IMR-90 (cell line): Measurements from ENCODE around the gene NDNF. TPM values are rescaled to one million over a fixed set of nuclear protein-coding genes. Genes with fewer than 3 reads are reported as not detected.

Source experiments
- ATAC-seq: fragments of 200-7000 bp; cut with Tn5 transposase; 2 replicates; pipeline ENCODE4 v1.9.1; 2020; ENCODE audit warnings: low read depth, mild to moderate bottlenecking, moderate library complexity
- BruUV-seq: library from RNA; stranded (reverse); fragments of 400-500 nt; replicated peaks from 2 replicates; lab custom pipeline; 2021; lab: Mats Ljungman, UMichigan
- CTCF ChIA-PET: fragments of 300-600 bp; formaldehyde crosslinking; extraction: SDS; loops from one replicate; lab custom pipeline; 2021; ENCODE audit warnings: antibody characterized with exemption; lab: Yijun Ruan, JAX
- POLR2A ChIA-PET: fragments of 300-600 bp; sonication (Branson Sonifier 250); formaldehyde crosslinking; loops from one replicate; lab custom pipeline; 2022; ENCODE audit warnings: antibody characterized with exemption; ENCODE audit not compliant: unreplicated experiment; lab: Charles Lee
- DNase-seq: peaks from one replicate; pipeline ENCODE4 v3.0.0; 2013
- H2AFZ ChIP-seq: replicated peaks from 2 replicates; pipeline ENCODE3; 2013; ENCODE audit warnings: low read length, mild to moderate bottlenecking; ENCODE audit not compliant: poor library complexity
- H2AK5ac ChIP-seq: 2 replicates; pipeline ENCODE4 v1.6.1; 2013; ENCODE audit warnings: low read depth, low read length, inconsistent platforms
- H2AK9ac ChIP-seq: replicated peaks from 2 replicates; pipeline ENCODE3; 2013; ENCODE audit warnings: mild to moderate bottlenecking, low read depth, low read length, moderate library complexity; ENCODE audit not compliant: poor library complexity
- H2BK120ac ChIP-seq: 2 replicates; pipeline ENCODE4 v1.6.1; 2013; ENCODE audit warnings: low read depth, low read length, inconsistent platforms
- H2BK15ac ChIP-seq: 3 replicates; pipeline ENCODE4 v1.6.1; 2013; ENCODE audit warnings: low read depth, low read length, inconsistent platforms
- H2BK20ac ChIP-seq: 2 replicates; pipeline ENCODE4 v1.6.1; 2013; ENCODE audit warnings: low read depth, mild to moderate bottlenecking, inconsistent platforms, low read length, moderate library complexity
- H2BK5ac ChIP-seq: 2 replicates; pipeline ENCODE4 v1.6.1; 2013; ENCODE audit warnings: mild to moderate bottlenecking, low read depth, low read length, inconsistent platforms; ENCODE audit not compliant: poor library complexity, severe bottlenecking
- H3K14ac ChIP-seq: replicated peaks from 2 replicates; pipeline ENCODE4 v1.6.1; 2013; ENCODE audit warnings: low read depth, low read length, inconsistent platforms
- H3K18ac ChIP-seq: 2 replicates; pipeline ENCODE4 v1.6.1; 2013; ENCODE audit warnings: low read depth, low read length, control low read depth
- H3K23ac ChIP-seq: 2 replicates; pipeline ENCODE4 v1.6.1; 2013; ENCODE audit warnings: low read depth, low read length, inconsistent platforms
- H3K27ac ChIP-seq: 2 replicates; pipeline ENCODE4 v1.5.1; 2013; ENCODE audit warnings: mild to moderate bottlenecking, control low read depth, low read length; ENCODE audit not compliant: insufficient read depth
- H3K27me3 ChIP-seq: 2 replicates; pipeline ENCODE4 v1.6.1; 2013; ENCODE audit warnings: low read length; ENCODE audit not compliant: control insufficient read depth, insufficient read depth
- H3K36me3 ChIP-seq: 2 replicates; pipeline ENCODE4 v1.6.1; 2013; ENCODE audit warnings: low read length, mixed read lengths; ENCODE audit not compliant: control insufficient read depth, insufficient read depth
- H3K4ac ChIP-seq: 2 replicates; pipeline ENCODE4 v1.6.1; 2013; ENCODE audit warnings: low read depth, low read length, inconsistent platforms
- H3K4me1 ChIP-seq: 2 replicates; pipeline ENCODE4 v1.6.1; 2013; ENCODE audit warnings: low read length, mixed read lengths; ENCODE audit not compliant: control insufficient read depth, insufficient read depth
- H3K4me2 ChIP-seq: 2 replicates; pipeline ENCODE4 v1.6.1; 2013; ENCODE audit warnings: low read depth, mild to moderate bottlenecking, control low read depth, low read length, moderate library complexity
- H3K4me3 ChIP-seq: 2 replicates; pipeline ENCODE4 v1.5.1; 2013; ENCODE audit warnings: low read depth, mild to moderate bottlenecking, control low read depth, low read length, moderate library complexity; ENCODE audit not compliant: insufficient read depth
- H3K56ac ChIP-seq: 2 replicates; pipeline ENCODE4 v1.6.1; 2013; ENCODE audit warnings: low read length, inconsistent platforms; ENCODE audit not compliant: insufficient read depth; ENCODE audit errors: extremely low read depth
- H3K79me1 ChIP-seq, 2 experiments: 2 replicates each; pipeline ENCODE4 v1.6.1; 2013; ENCODE audit warnings: low read length in 2 of 2, inconsistent platforms in 1 of 2, low read depth in 1 of 2
- H3K9ac ChIP-seq: 2 replicates; pipeline ENCODE4 v1.6.1; 2013; ENCODE audit warnings: low read depth, low read length, control low read depth
- H3K9me1 ChIP-seq: 2 replicates; pipeline ENCODE4 v1.6.1; 2013; ENCODE audit warnings: low read length, inconsistent platforms; ENCODE audit not compliant: insufficient read depth
- H3K9me3 ChIP-seq: 2 replicates; pipeline ENCODE4 v1.6.1; 2013; ENCODE audit warnings: low read length; ENCODE audit not compliant: control insufficient read depth, insufficient read depth
- H4K20me1 ChIP-seq: 2 replicates; pipeline ENCODE4 v1.6.1; 2013; ENCODE audit warnings: low read length, inconsistent platforms; ENCODE audit not compliant: insufficient read depth
- H4K5ac ChIP-seq: 2 replicates; pipeline ENCODE4 v1.6.1; 2013; ENCODE audit warnings: mild to moderate bottlenecking, low read depth, low read length, control low read depth
- H4K8ac ChIP-seq, 2 experiments: 2 replicates each; pipeline ENCODE4 v1.6.1; 2013; ENCODE audit warnings: low read depth in 2 of 2, low read length in 2 of 2, control low read depth in 1 of 2, inconsistent platforms in 1 of 2
- H4K91ac ChIP-seq: 2 replicates; pipeline ENCODE4 v1.6.1; 2013; ENCODE audit warnings: low read depth, low read length, inconsistent platforms; ENCODE audit not compliant: insufficient read depth
- BHLHE40 ChIP-seq: fragments of 150-350 bp; IDR thresholded peaks from 2 replicates; pipeline ENCODE4 v1.6.1; 2016; ENCODE audit warnings: mild to moderate bottlenecking, low read depth, low read length
- CEBPB ChIP-seq: IDR thresholded peaks from 2 replicates; pipeline ENCODE4 v1.6.1; 2012; ENCODE audit warnings: low read depth, low read length, improper control_type of control experiment
- CHD1 ChIP-seq: IDR thresholded peaks from 2 replicates; pipeline ENCODE4 v1.6.1; 2012; ENCODE audit warnings: low read depth, low read length, improper control_type of control experiment
- CTCF ChIP-seq: conservative IDR thresholded peaks from 2 replicates; pipeline ENCODE4 v1.5.1; 2012; ENCODE audit warnings: mild to moderate bottlenecking, low read depth, low read length, improper control_type of control experiment
- ELK1 ChIP-seq: fragments of 150-350 bp; IDR thresholded peaks from 2 replicates; pipeline ENCODE4 v1.6.1; 2016; ENCODE audit warnings: low read depth, mild to moderate bottlenecking, low read length, moderate library complexity, borderline replicate concordance
- FOS ChIP-seq: fragments of 150-350 bp; IDR thresholded peaks from 2 replicates; pipeline ENCODE4 v1.6.1; 2016; ENCODE audit warnings: low read depth, low read length
- MAFK ChIP-seq: IDR thresholded peaks from 2 replicates; pipeline ENCODE4 v1.6.1; 2012; ENCODE audit warnings: low read depth, low read length, improper control_type of control experiment
- MAZ ChIP-seq: IDR thresholded peaks from 2 replicates; pipeline ENCODE4 v1.6.1; 2012; ENCODE audit warnings: low read depth, mild to moderate bottlenecking, low read length, improper control_type of control experiment, moderate library complexity, borderline replicate concordance
- MXI1 ChIP-seq: IDR thresholded peaks from 2 replicates; pipeline ENCODE4 v1.6.1; 2012; ENCODE audit warnings: low read depth, mild to moderate bottlenecking, low read length, moderate library complexity, borderline replicate concordance
- NFE2L2 ChIP-seq: fragments of 150-350 bp; IDR thresholded peaks from 2 replicates; pipeline ENCODE4 v1.6.1; 2016; ENCODE audit warnings: low read depth, mild to moderate bottlenecking, low read length
- POLR2A ChIP-seq: IDR thresholded peaks from 2 replicates; pipeline ENCODE4 v1.6.1; 2012; ENCODE audit warnings: mild to moderate bottlenecking, low read depth, low read length
- RAD21 ChIP-seq: IDR thresholded peaks from 2 replicates; pipeline ENCODE4 v1.6.1; 2012; ENCODE audit warnings: low read length, improper control_type of control experiment
- RCOR1 ChIP-seq: IDR thresholded peaks from 2 replicates; pipeline ENCODE4 v1.6.1; 2012; ENCODE audit warnings: mild to moderate bottlenecking, low read length, improper control_type of control experiment; ENCODE audit not compliant: insufficient replicate concordance
- RFX5 ChIP-seq: IDR thresholded peaks from 2 replicates; pipeline ENCODE4 v1.8.0; 2012; ENCODE audit warnings: low read depth, mild to moderate bottlenecking, low read length, moderate library complexity
- SMC3 ChIP-seq: fragments of 150-350 bp; IDR thresholded peaks from 2 replicates; pipeline ENCODE4 v1.6.1; 2016; ENCODE audit warnings: low read depth, mild to moderate bottlenecking, antibody characterized with exemption, low read length, moderate library complexity
- USF2 ChIP-seq: fragments of 150-350 bp; IDR thresholded peaks from 2 replicates; pipeline ENCODE4 v1.6.1; 2017; ENCODE audit warnings: mild to moderate bottlenecking, antibody characterized with exemption, low read length, low read depth
- WGBS, 2 experiments: methylation state at CpG; one replicate each; pipeline versions ENCODE4 v1.1.5 to v1.1.7; 2013; ENCODE audit warnings: missing lambda C conversion rate in 2 of 2; ENCODE audit not compliant: insufficient read length in 1 of 2; ENCODE audit errors: extremely low coverage in 2 of 2; 5-methylcytosine and 5-hydroxymethylcytosine counted together
- dilution Hi-C: fragments of 300-500 bp; cut with HindIII; formaldehyde crosslinking; loops from one replicate; pipeline ENCODE4 v1.14.3; 2018; ENCODE audit warnings: low sequenced_read_pairs; ENCODE audit not compliant: unreplicated experiment
- in situ Hi-C: fragments of 300-500 bp; cut with MboI; formaldehyde crosslinking; loops from 3 replicates; pipeline ENCODE4 v1.14.3; 2019; ENCODE audit warnings: low sequenced_read_pairs, inconsistent platforms, mixed read lengths
- intact Hi-C: fragments of 100-400 bp; cut with micrococcal nuclease; formaldehyde crosslinking; loops from 2 replicates; pipeline ENCODE4 v1.10.0; 2022
- polyA plus RNA-seq, 3 experiments: library from polyadenylated mRNA; depleted of rRNA; stranded (reverse); fragments of >200 nt; gene quantifications; 2 replicates each; pipeline ENCODE4 v1.2.3, GENCODE V29; 2012; ENCODE audit warnings: low replicate concordance in 1 of 3
- total RNA-seq: library from RNA; depleted of rRNA; stranded (reverse); fragments of >200 nt; gene quantifications from 2 replicates; pipeline ENCODE4 v1.2.3, GENCODE V29; 2012

The NDNF gene
- total and polyA plus RNA-seq, 2 of the 4 experiments (the other 2 are of a cell fraction) = under 0.01 TPM; not detected in 1

- no peaks in the 10 kb centered on the region for H3K4me1 ChIP-seq
- no peak overlapping the region for H2BK5ac ChIP-seq
- ATAC-seq (no peak), DNase-seq (no peak)
- no peak overlapping the region for H3K18ac ChIP-seq
- in situ Hi-C loops = no loop called here
- no peak for TF ChIP-seq MAFK
- TF ChIP-seq CHD1 = no peak
- TF ChIP-seq RAD21 = no peak
- no peak for TF ChIP-seq RCOR1
- no peak for TF ChIP-seq RFX5
- no peak for TF ChIP-seq CTCF
- TF ChIP-seq CEBPB = no peak
- no peak for TF ChIP-seq NFE2L2
- no peak for TF ChIP-seq FOS
- TF ChIP-seq POLR2A = no peak
- TF ChIP-seq USF2 = no peak
- TF ChIP-seq SMC3 = no peak
- no peak for TF ChIP-seq BHLHE40
- TF ChIP-seq MXI1 = no peak
- TF ChIP-seq MAZ = no peak
- no peak for TF ChIP-seq ELK1
- no peaks in the 10 kb centered on the region for H3K27me3 ChIP-seq
- no peak overlapping the region for H4K5ac ChIP-seq
- H2BK15ac ChIP-seq = no peak overlapping the region
- no peak overlapping the region for H3K4me2 ChIP-seq
- H2BK20ac ChIP-seq = no peak overlapping the region
- no peaks in the 10 kb centered on the region for H3K79me1 ChIP-seq
- no peak overlapping the region for H4K91ac ChIP-seq
- H3K27ac ChIP-seq = no peak overlapping the region
- WGBS, 2 experiments = no CpG with 5 or more reads among the region's 2 CpGs
- ChIA-PET POLR2A (no interaction called here), CTCF (no interaction called here)
- H3K23ac ChIP-seq = no peak overlapping the region
- no peaks in the 10 kb centered on the region for H3K36me3 ChIP-seq
- no peak overlapping the region for H3K4ac ChIP-seq
- H4K20me1 ChIP-seq = no peaks in the 10 kb centered on the region
- H4K8ac ChIP-seq = no peak overlapping the region
- no peaks in the 10 kb centered on the region for H3K9me3 ChIP-seq
- intact Hi-C loops = no loop called here
- H2AK9ac ChIP-seq = no peak overlapping the region
- no TSS peak for BruUV-seq
- H2BK120ac ChIP-seq = no peak overlapping the region
- no peak overlapping the region for H3K14ac ChIP-seq
- no peak overlapping the region for H3K9ac ChIP-seq
- dilution Hi-C loops = no loop called here
- H2AK5ac ChIP-seq = no peak overlapping the region
- no peak overlapping the region for H2AFZ ChIP-seq
- no peak overlapping the region for H3K4me3 ChIP-seq
- no peak overlapping the region for H3K56ac ChIP-seq
- H3K9me1 ChIP-seq = no peaks in the 10 kb centered on the region
These were observed 41.6 kb downstream of the NDNF start for GRCh38 chr4:121030711-121031110.
